Measurements from ENCODE around the gene KNOP1. TPM values are rescaled to one million over a fixed set of nuclear protein-coding genes. Genes with fewer than 3 reads are reported as not detected.
A peak's percentile ranks its signal among the peaks of the same experiment; 100 is the strongest.

Gene KNOP1
- total RNA-seq, 2 donors from 2014 or later, result 4.1 to 5.4 TPM

DNA sequence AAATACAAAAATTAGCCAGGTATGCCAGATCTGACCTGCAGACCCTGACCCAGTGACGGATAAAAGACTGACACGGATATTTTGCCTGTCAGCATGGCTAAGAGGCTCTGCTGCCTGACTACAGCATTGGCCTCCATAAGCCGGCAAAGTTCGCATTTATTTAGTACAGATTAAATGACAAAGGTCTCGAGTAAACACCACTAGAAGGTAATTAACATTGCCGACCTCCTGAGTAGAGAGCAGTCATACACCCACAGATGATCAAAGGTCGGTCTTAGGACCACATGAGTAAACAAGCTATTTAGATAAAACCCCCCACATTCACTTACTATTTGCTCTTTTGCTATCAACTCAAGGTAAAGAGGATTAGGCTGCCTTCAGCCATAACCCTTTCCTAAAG, 55.7 kb downstream of the KNOP1 start:
- TF ChIP-seq, protein P1, sequence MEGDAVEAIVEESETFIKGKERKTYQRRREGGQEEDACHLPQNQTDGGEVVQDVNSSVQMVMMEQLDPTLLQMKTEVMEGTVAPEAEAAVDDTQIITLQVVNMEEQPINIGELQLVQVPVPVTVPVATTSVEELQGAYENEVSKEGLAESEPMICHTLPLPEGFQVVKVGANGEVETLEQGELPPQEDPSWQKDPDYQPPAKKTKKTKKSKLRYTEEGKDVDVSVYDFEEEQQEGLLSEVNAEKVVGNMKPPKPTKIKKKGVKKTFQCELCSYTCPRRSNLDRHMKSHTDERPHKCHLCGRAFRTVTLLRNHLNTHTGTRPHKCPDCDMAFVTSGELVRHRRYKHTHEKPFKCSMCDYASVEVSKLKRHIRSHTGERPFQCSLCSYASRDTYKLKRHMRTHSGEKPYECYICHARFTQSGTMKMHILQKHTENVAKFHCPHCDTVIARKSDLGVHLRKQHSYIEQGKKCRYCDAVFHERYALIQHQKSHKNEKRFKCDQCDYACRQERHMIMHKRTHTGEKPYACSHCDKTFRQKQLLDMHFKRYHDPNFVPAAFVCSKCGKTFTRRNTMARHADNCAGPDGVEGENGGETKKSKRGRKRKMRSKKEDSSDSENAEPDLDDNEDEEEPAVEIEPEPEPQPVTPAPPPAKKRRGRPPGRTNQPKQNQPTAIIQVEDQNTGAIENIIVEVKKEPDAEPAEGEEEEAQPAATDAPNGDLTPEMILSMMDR (IDR thresholded peaks at IDR 0.05), result no peak
- peaks cover 0 to 4% of the 10 kb centered on the region in 2 donors for H3K9me3 ChIP-seq
- H3K4me3 ChIP-seq, result no peak overlapping the region
- H3K27me3 ChIP-seq, result no peaks in the 10 kb centered on the region
- DNase-seq (ENCODE audit: low spot score), result no peak
- H3K27ac ChIP-seq, result no peak overlapping the region
- H3K36me3 ChIP-seq, result no peaks in the 10 kb centered on the region
- peaks cover 0 to 15% of the 10 kb centered on the region in 2 donors for H3K4me1 ChIP-seq

GRCh38 chr16:19660432-19660831, 57.6 kb downstream of the KNOP1 start:
- TF ChIP-seq, protein P1 (IDR thresholded peaks at IDR 0.05), result no peak
- no peaks in the 10 kb centered on the region for H3K4me1 ChIP-seq
- no peaks in the 10 kb centered on the region for H3K27me3 ChIP-seq
- no peak overlapping the region for H3K4me3 ChIP-seq
- H3K27ac ChIP-seq, result no peak overlapping the region
- DNase-seq (ENCODE audit: low spot score), result no peak
- H3K36me3 ChIP-seq, result no peaks in the 10 kb centered on the region
- H3K9me3 ChIP-seq, result peaks cover 0 to 3% of the 10 kb centered on the region in 2 donors

DNA sequence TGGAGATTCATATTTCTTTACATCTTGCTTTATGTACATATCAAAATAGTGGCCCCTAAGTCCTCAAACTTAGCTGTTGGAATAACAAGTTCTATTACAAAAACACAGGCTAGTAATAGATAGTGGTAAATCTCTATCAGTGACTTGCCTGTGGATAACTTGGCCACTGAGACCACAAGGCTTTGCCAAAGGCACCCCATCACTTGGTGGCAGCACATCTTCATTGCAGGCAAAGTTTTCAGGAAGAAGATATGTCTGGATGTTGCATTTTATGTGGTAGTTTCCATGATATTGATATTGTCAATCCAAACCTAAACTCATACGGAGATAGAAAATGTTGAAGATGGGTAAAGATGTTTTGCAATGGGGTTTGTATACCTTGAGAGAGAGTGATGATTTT, 58.5 kb downstream of the KNOP1 start:
- no peak overlapping the region for H3K4me3 ChIP-seq
- no peak overlapping the region for H3K27ac ChIP-seq
- H3K36me3 ChIP-seq, result peaks cover 2% of the 10 kb centered on the region
- TF ChIP-seq, protein P1 (IDR thresholded peaks at IDR 0.05), result peak in 1 of 2 donors; percentile 39
- H3K4me1 ChIP-seq, result no peaks in the 10 kb centered on the region
- H3K27me3 ChIP-seq, result no peaks in the 10 kb centered on the region
- H3K9me3 ChIP-seq, result no peaks in the 10 kb centered on the region
- no peak for DNase-seq (ENCODE audit: low spot score)

- H3K4me3 ChIP-seq, result no peak overlapping the region
- no peak overlapping the region for H3K27ac ChIP-seq
- H3K4me1 ChIP-seq, result no peaks in the 10 kb centered on the region
- peaks cover 19% of the 10 kb centered on the region for H3K36me3 ChIP-seq
- DNase-seq (ENCODE audit: low spot score), result no peak
- no peaks in the 10 kb centered on the region for H3K27me3 ChIP-seq
- TF ChIP-seq, protein P1 (IDR thresholded peaks at IDR 0.05), result no peak
- H3K9me3 ChIP-seq, result no peaks in the 10 kb centered on the region
These were observed 60.2 kb downstream of the KNOP1 start for GRCh38 chr16:19657831-19658230.

DNA sequence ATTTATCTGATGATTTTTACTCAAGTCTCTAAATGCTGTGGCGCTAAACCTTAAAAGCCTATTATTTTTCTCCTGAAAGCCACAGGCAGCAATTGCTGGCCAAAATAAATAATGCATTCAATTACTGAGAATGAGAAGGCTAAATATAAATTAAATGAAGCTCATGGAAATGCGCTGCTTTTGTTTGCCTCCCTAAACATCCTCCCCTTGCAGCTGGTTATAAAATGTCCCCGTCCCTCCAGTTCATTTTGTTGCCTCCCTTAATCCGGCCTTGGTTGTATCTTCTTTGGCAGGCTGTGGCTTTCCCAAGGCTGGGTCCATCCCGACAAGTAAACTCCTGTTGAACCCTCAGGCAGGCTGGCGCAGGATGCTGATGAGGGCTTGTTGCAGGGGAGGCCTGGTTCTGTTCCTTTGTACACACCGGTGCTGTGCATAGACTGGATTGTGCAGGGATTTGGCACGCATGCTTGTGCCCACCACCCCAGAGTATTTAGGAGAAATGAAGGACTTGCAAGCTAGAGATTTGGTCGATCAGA, 62.7 kb downstream of the KNOP1 start:
- H3K27ac ChIP-seq, result no peak overlapping the region
- H3K4me3 ChIP-seq, result no peak overlapping the region
- no peaks in the 10 kb centered on the region for H3K4me1 ChIP-seq
- no peak for DNase-seq (ENCODE audit: low spot score)
- peaks cover 32% of the 10 kb centered on the region for H3K36me3 ChIP-seq
- no peaks in the 10 kb centered on the region for H3K9me3 ChIP-seq
- TF ChIP-seq, protein P1 (IDR thresholded peaks at IDR 0.05), result no peak
- H3K27me3 ChIP-seq, result no peaks in the 10 kb centered on the region

GRCh38 chr16:19654147-19654546, 63.9 kb downstream of the KNOP1 start:
- H3K9me3 ChIP-seq, result no peaks in the 10 kb centered on the region
- no peak overlapping the region for H3K4me3 ChIP-seq
- no peaks in the 10 kb centered on the region for H3K27me3 ChIP-seq
- no peak for DNase-seq (ENCODE audit: low spot score)
- H3K4me1 ChIP-seq, result no peaks in the 10 kb centered on the region
- TF ChIP-seq, protein P1 (IDR thresholded peaks at IDR 0.05), result no peak
- H3K27ac ChIP-seq, result no peak overlapping the region
- H3K36me3 ChIP-seq, result peaks cover 32% of the 10 kb centered on the region
